RWPE2 (cell line): ENCODE measurements around the gene VDR.

ENCODE experiments used
- ATAC-seq: fragments of 200-7000 bp; cut with Tn5 transposase; 3 replicates; pipeline ENCODE4 v1.9.1; 2021; ENCODE audit warnings: low read depth
- DNase-seq: peaks from one replicate; pipeline ENCODE4 v3.0.0-alpha.2; 2020; ENCODE audit warnings: low spot score
- H3K27ac ChIP-seq: fragments of 450-650 bp; 2 replicates; pipeline ENCODE4 v1.5.1; 2017; ENCODE audit warnings: mild to moderate bottlenecking; ENCODE audit not compliant: poor library complexity, severe bottlenecking
- H3K27me3 ChIP-seq: fragments of 250-450 bp; sonication (Bioruptor Pico); 2 replicates; pipeline ENCODE4 v1.5.1; 2021; ENCODE audit warnings: mild to moderate bottlenecking, moderate library complexity; ENCODE audit not compliant: insufficient read depth, poor library complexity, severe bottlenecking
- H3K36me3 ChIP-seq: fragments of 250-450 bp; sonication (Bioruptor Pico); 2 replicates; pipeline ENCODE4 v1.5.1; 2020; ENCODE audit warnings: low read depth, mild to moderate bottlenecking, moderate library complexity
- H3K4me1 ChIP-seq: fragments of 250-450 bp; sonication (Bioruptor Pico); 2 replicates; pipeline ENCODE4 v1.5.1; 2021; ENCODE audit warnings: mild to moderate bottlenecking, moderate library complexity; ENCODE audit not compliant: insufficient read depth, poor library complexity, severe bottlenecking
- H3K4me3 ChIP-seq: fragments of 250-450 bp; sonication (Bioruptor Pico); 2 replicates; pipeline ENCODE4 v1.5.1; 2021; ENCODE audit warnings: mild to moderate bottlenecking, moderate library complexity; ENCODE audit not compliant: severe bottlenecking
- H3K9me3 ChIP-seq: fragments of 250-450 bp; sonication (Bioruptor Pico); 2 replicates; pipeline ENCODE4 v1.5.1; 2021; ENCODE audit warnings: mild to moderate bottlenecking, moderate library complexity; ENCODE audit not compliant: severe bottlenecking
- TF ChIP-seq, protein P1 (sequence below): fragments of 450-650 bp; IDR thresholded peaks from one replicate; pipeline ENCODE4 v1.5.1; 2017; ENCODE audit warnings: mild to moderate bottlenecking, moderate library complexity; ENCODE audit not compliant: poor library complexity, severe bottlenecking

Gene VDR

DNA sequence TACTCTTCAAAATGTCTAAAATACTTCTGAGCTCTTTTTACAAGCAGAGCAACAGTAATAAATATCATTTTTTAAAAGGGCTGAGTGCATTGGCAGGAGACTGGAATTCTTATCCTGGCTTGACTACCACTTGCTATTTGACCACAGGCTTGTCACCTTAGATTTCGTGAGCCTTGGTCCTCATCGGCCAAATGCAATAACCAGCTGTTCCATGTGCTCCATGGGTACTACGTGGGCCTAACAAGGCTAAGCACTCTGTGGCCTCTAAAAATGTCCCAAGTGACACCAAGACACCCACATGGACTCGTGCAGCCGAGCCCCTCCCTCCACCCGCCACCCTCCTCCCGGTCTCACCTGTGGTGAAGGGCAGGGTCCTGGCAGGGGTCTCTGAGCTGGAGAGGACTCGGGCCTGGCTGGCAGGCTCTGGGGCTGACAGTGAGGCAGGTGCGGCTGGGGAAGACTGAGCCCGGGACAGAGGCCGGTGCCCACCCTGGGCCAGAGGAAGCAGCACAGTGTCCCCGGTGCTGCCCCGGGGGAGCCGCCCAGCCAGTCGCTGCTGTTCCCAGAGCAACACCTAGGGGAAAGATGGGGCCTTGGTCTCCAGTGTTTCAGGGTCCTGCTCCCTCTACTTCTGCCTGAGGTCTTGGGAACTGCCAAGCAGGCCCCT is 111.6 kb downstream of the VDR start:
- Histone ChIP-seq H3K4me1 (no peaks in the 10 kb centered on the region), H3K9me3 (no peaks in the 10 kb centered on the region), H3K27me3 (no peaks in the 10 kb centered on the region), H3K36me3 (peaks cover 74% of the 10 kb centered on the region), H3K27ac (no peak overlapping the region), H3K4me3 (no peak overlapping the region)
- TF ChIP-seq, protein P1, sequence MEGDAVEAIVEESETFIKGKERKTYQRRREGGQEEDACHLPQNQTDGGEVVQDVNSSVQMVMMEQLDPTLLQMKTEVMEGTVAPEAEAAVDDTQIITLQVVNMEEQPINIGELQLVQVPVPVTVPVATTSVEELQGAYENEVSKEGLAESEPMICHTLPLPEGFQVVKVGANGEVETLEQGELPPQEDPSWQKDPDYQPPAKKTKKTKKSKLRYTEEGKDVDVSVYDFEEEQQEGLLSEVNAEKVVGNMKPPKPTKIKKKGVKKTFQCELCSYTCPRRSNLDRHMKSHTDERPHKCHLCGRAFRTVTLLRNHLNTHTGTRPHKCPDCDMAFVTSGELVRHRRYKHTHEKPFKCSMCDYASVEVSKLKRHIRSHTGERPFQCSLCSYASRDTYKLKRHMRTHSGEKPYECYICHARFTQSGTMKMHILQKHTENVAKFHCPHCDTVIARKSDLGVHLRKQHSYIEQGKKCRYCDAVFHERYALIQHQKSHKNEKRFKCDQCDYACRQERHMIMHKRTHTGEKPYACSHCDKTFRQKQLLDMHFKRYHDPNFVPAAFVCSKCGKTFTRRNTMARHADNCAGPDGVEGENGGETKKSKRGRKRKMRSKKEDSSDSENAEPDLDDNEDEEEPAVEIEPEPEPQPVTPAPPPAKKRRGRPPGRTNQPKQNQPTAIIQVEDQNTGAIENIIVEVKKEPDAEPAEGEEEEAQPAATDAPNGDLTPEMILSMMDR: no peak
- ATAC-seq: no peak
- DNase-seq: no peak

DNA sequence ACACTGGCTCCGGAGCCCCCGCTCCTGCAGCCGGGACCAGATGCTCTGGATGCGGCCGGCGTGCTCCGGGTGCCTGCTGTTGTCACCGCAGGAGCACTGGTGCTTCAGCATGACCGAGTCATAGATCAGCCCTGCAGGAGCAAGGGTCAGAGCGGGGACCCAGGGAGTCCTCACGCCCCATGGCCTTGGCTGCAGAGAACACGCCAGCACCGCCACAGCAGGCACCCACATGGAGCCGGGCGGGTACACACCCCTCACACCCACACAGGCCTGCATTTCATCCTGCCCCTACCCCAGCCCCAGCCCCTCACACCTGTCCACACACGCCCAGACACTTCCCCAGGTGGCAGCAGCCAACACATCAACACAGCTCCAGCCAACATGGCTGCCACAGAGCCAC is 112.9 kb downstream of the VDR start:
- TF ChIP-seq, protein P1: no peak
- Histone ChIP-seq H3K27ac (no peak overlapping the region), H3K36me3 (peaks cover 77% of the 10 kb centered on the region), H3K4me1 (no peaks in the 10 kb centered on the region), H3K9me3 (no peaks in the 10 kb centered on the region), H3K27me3 (no peaks in the 10 kb centered on the region), H3K4me3 (no peak overlapping the region)
- no peak for ATAC-seq
- no peak for DNase-seq
